ENCODE results near the gene CATSPERZ.

The CATSPERZ gene

GRCh38 chr11:64264371-64264852, 35.7 kb upstream of the CATSPERZ start:
- no peak for DNase-seq (ENCODE audit: low read depth)
- H3K4me3 ChIP-seq (ENCODE audit: low read depth, low read length): no peak overlapping the region
- TF ChIP-seq, protein P1, sequence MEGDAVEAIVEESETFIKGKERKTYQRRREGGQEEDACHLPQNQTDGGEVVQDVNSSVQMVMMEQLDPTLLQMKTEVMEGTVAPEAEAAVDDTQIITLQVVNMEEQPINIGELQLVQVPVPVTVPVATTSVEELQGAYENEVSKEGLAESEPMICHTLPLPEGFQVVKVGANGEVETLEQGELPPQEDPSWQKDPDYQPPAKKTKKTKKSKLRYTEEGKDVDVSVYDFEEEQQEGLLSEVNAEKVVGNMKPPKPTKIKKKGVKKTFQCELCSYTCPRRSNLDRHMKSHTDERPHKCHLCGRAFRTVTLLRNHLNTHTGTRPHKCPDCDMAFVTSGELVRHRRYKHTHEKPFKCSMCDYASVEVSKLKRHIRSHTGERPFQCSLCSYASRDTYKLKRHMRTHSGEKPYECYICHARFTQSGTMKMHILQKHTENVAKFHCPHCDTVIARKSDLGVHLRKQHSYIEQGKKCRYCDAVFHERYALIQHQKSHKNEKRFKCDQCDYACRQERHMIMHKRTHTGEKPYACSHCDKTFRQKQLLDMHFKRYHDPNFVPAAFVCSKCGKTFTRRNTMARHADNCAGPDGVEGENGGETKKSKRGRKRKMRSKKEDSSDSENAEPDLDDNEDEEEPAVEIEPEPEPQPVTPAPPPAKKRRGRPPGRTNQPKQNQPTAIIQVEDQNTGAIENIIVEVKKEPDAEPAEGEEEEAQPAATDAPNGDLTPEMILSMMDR (IDR thresholded peaks at IDR 0.05; ENCODE audit: low read depth, low read length, missing control alignments): no peak

GRCh38 chr11:64265176-64266160, 34.7 kb upstream of the CATSPERZ start:
- TF ChIP-seq, protein P1 (IDR thresholded peaks at IDR 0.05; ENCODE audit: low read depth, low read length, missing control alignments): no peak
- DNase-seq (ENCODE audit: low read depth): no peak
- no peak overlapping the region for H3K4me3 ChIP-seq (ENCODE audit: low read depth, low read length)

DNA sequence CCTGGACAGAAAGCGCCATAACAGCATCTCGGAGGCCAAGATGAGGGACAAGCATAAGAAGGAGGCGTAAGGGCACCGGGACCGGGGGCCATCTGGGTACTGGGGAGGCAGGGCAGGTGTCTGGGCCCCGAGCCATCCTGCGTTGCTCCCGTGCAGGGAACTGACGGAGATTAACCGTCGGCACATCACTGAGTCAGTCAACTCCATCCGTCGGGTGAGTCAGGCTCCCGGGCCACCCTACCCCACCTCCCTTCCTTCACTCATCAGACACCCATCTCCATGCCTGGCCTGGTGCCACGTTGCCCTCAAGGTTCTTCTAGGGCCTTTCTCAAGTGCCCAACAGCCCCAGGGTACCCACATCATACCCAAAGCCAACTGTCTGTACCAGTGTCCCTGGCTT, 33.8 kb upstream of the CATSPERZ start:
- no peak overlapping the region for H3K4me3 ChIP-seq (ENCODE audit: low read depth, low read length)
- DNase-seq (ENCODE audit: low read depth): no peak
- TF ChIP-seq, protein P1 (IDR thresholded peaks at IDR 0.05; ENCODE audit: low read depth, low read length, missing control alignments): no peak

GRCh38 chr11:64267207-64267945, 32.8 kb upstream of the CATSPERZ start:
- TF ChIP-seq, protein P1 (IDR thresholded peaks at IDR 0.05; ENCODE audit: low read depth, low read length, missing control alignments): no peak
- no peak for DNase-seq (ENCODE audit: low read depth)
- H3K4me3 ChIP-seq (ENCODE audit: low read depth, low read length): no peak overlapping the region

- DNase-seq (ENCODE audit: low read depth): no peak
- peak overlapping the region; percentile 87 for H3K4me3 ChIP-seq (ENCODE audit: low read depth, low read length)
- TF ChIP-seq, protein P1 (IDR thresholded peaks at IDR 0.05; ENCODE audit: low read depth, low read length, missing control alignments): no peak
Measured at GRCh38 chr11:64268025-64268892, 31.9 kb upstream of the CATSPERZ start.

- peak overlapping the region; percentile 87 for H3K4me3 ChIP-seq (ENCODE audit: low read depth, low read length)
- TF ChIP-seq, protein P1 (IDR thresholded peaks at IDR 0.05; ENCODE audit: low read depth, low read length, missing control alignments): peak; percentile 7
- no peak for DNase-seq (ENCODE audit: low read depth)
Measured at GRCh38 chr11:64268893-64269539, 31.1 kb upstream of the CATSPERZ start.

Data from GM12864 (cell line).